Subcutaneous abdominal adipose tissue (tissue), 5 donors: ENCODE results near the gene TMEM225B.
A peak's percentile ranks its signal among the peaks of the same experiment; 100 is the strongest.

Experiments
- H3K27ac ChIP-seq: one replicate; pipeline ENCODE4 v1.7.0; 2013; ENCODE audit warnings: low read depth, mild to moderate bottlenecking, inconsistent platforms, low read length, moderate library complexity
- H3K27me3 ChIP-seq, 5 donors: one replicate each; pipeline ENCODE4 v1.7.0; 2013; ENCODE audit warnings: low read length in 5 of 5, inconsistent platforms in 1 of 5; ENCODE audit not compliant: control insufficient read depth in 5 of 5, insufficient read depth in 4 of 5
- H3K36me3 ChIP-seq, 5 donors: one replicate each; pipeline ENCODE4 v1.7.0; 2013; ENCODE audit warnings: low read length in 5 of 5; ENCODE audit not compliant: control insufficient read depth in 5 of 5, insufficient read depth in 5 of 5
- H3K4me1 ChIP-seq, 5 donors: one replicate each; pipeline ENCODE4 v1.7.0; 2013; ENCODE audit warnings: low read length in 5 of 5, mild to moderate bottlenecking in 3 of 5, moderate library complexity in 1 of 5; ENCODE audit not compliant: control insufficient read depth in 5 of 5, insufficient read depth in 5 of 5
- H3K4me3 ChIP-seq, 5 donors: one replicate each; pipeline ENCODE4 v1.7.0; 2013; ENCODE audit warnings: low read length in 5 of 5, low read depth in 1 of 5
- H3K9ac ChIP-seq, 5 donors: one replicate each; pipeline ENCODE4 v1.7.0; 2013; ENCODE audit warnings: low read length in 5 of 5, mild to moderate bottlenecking in 4 of 5, moderate library complexity in 3 of 5
- H3K9me3 ChIP-seq, 5 donors: one replicate each; pipeline ENCODE4 v1.7.0; 2013; ENCODE audit warnings: low read length in 5 of 5; ENCODE audit not compliant: control insufficient read depth in 5 of 5
- donor health status: healthy.
- donor health status: healthy.
- donor health status: healthy.
- donor health status: healthy.
- donor health status: healthy.

The TMEM225B gene

DNA sequence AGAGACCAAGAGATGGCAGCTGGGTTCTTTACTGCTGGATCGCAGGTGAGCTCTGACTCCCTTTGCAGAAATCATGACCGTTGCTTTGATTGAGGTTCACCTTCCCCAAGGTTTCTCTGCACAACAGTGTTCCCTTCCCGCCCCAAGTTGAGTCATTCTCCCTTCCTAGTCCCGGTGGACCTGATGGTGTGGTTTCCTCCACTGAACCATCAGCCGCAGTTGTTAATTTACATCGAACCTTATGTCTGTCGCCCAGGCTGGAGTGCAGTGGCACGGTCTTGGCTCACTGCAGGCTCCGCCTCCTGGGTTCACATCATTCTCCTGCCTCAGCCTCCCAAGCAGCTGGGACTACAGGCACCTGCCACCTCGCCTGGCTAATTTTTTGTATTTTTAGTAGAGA is 24.5 kb downstream of the TMEM225B start:
- Histone ChIP-seq H3K9me3 (no peaks in the 10 kb centered on the region), H3K36me3 (peaks cover 24 to 91% (median 90%) of the 10 kb centered on the region in 5 donors), H3K27me3 (no peaks in the 10 kb centered on the region)

GRCh38 chr7:99623091-99623693 is 25.1 kb downstream of the TMEM225B start:
- no peaks in the 10 kb centered on the region for H3K9me3 ChIP-seq
- peaks cover 25 to 97% (median 94%) of the 10 kb centered on the region in 5 donors for H3K36me3 ChIP-seq
- peak overlapping the region in 2 of 5 donors; percentile 31 to 39 for H3K9ac ChIP-seq
- no peak overlapping the region for H3K27ac ChIP-seq
- peaks cover 0 to 6% (median 0%) of the 10 kb centered on the region in 5 donors for H3K4me1 ChIP-seq
- no peaks in the 10 kb centered on the region for H3K27me3 ChIP-seq
- H3K4me3 ChIP-seq, result no peak overlapping the region

More for the DNA sequence above, 24.5 kb downstream of the TMEM225B start:
- Histone ChIP-seq H3K4me3 (no peak overlapping the region), H3K4me1 (peaks cover 0 to 10% (median 6%) of the 10 kb centered on the region in 5 donors), H3K27ac (no peak overlapping the region), H3K9ac (no peak overlapping the region)

DNA sequence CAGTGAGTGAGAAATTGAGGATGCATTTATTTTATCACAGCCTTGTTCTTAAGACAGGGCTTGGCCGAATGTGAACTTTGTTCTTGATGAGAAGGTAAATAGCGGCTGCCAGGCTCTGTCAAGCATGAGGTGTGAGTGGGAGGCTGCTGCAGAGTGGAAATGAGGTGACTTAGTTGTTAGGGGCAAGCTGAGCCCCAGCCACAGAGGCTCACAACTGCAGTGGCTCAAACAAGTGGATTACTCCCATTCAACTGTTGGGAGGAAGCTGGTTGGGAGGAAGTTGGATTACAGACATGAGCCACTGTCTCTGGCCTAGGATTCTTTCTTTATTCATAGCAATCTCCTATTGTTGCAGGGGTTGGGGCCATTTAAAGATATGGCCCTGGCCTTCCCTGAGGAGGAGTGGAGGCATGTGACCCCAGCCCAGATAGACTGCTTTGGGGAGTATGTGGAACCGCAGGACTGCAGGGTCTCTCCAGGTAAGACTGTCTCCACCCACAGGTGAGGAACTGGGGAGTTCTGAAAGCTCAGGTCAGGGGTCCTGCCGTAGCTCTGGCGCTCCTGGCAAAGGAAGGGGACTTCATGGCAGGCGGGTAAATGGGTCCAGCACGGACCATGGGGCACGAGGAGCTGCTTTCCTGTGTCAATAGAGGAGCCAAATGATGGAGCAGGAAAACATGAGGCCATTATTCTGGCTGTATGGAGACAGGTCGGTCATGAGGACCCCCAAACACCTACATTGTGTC is 25.8 kb downstream of the TMEM225B start:
- Histone ChIP-seq H3K36me3 (peaks cover 25 to 100% (median 96%) of the 10 kb centered on the region in 5 donors), H3K27ac (no peak overlapping the region), H3K27me3 (no peaks in the 10 kb centered on the region)

GRCh38 chr7:99624484-99624883 is 26.4 kb downstream of the TMEM225B start:
- Histone ChIP-seq H3K27me3 (no peaks in the 10 kb centered on the region), H3K4me3 (no peak overlapping the region), H3K9ac (no peak overlapping the region), H3K9me3 (no peaks in the 10 kb centered on the region), H3K27ac (no peak overlapping the region), H3K4me1 (peaks cover 0 to 6% (median 0%) of the 10 kb centered on the region in 5 donors), H3K36me3 (peaks cover 20 to 100% (median 99%) of the 10 kb centered on the region in 5 donors)

More for the DNA sequence above, 25.8 kb downstream of the TMEM225B start:
- Histone ChIP-seq H3K4me3 (no peak overlapping the region), H3K9ac (peak overlapping the region in 1 of 5 donors; percentile 31), H3K9me3 (no peaks in the 10 kb centered on the region), H3K4me1 (peaks cover 0 to 6% (median 0%) of the 10 kb centered on the region in 5 donors)

DNA sequence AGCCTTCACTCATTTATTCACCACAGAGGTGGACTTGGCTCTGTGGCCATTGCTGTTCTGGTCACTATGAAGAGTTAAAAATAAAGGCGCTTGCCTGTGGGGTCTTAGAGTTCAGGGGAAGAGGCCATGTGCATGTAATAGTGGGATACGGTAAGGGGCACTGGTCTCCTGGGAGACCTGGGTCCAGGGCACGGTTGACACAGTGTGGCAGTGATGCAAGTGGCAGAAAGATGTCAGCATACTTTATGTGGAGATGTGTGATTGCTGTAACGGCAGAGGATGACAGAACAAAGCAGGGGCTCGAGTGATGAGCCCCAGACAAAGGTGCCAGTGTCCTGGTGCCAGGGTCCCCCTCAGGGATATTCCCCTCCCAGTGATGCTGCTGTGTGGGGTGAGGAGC is 27.3 kb downstream of the TMEM225B start:
- H3K27me3 ChIP-seq, result no peaks in the 10 kb centered on the region
- no peak overlapping the region for H3K4me3 ChIP-seq
- H3K4me1 ChIP-seq, result peaks cover 0 to 6% (median 0%) of the 10 kb centered on the region in 5 donors
- no peak overlapping the region for H3K9ac ChIP-seq
- no peaks in the 10 kb centered on the region for H3K9me3 ChIP-seq
- no peak overlapping the region for H3K27ac ChIP-seq
- H3K36me3 ChIP-seq, result peaks cover 20 to 100% (median 99%) of the 10 kb centered on the region in 5 donors

GRCh38 chr7:99625961-99626360 is 27.9 kb downstream of the TMEM225B start:
- Histone ChIP-seq H3K27me3 (no peaks in the 10 kb centered on the region), H3K27ac (no peak overlapping the region), H3K9me3 (no peaks in the 10 kb centered on the region), H3K9ac (peak overlapping the region in 1 of 5 donors; percentile 22), H3K36me3 (peaks cover 20 to 100% (median 98%) of the 10 kb centered on the region in 5 donors), H3K4me1 (peaks cover 0 to 6% (median 0%) of the 10 kb centered on the region in 5 donors), H3K4me3 (no peak overlapping the region)

- Histone ChIP-seq H3K9me3 (no peaks in the 10 kb centered on the region), H3K4me3 (no peak overlapping the region), H3K36me3 (peaks cover 18 to 100% (median 97%) of the 10 kb centered on the region in 5 donors), H3K27me3 (no peaks in the 10 kb centered on the region), H3K27ac (no peak overlapping the region), H3K9ac (peak overlapping the region in 1 of 5 donors; percentile 22), H3K4me1 (peaks cover 0 to 6% (median under 1%) of the 10 kb centered on the region in 5 donors)
Measured at GRCh38 chr7:99626661-99627060, 28.6 kb downstream of the TMEM225B start.

GRCh38 chr7:99627513-99627912 is 29.4 kb downstream of the TMEM225B start:
- peaks cover 0 to 8% (median 3%) of the 10 kb centered on the region in 5 donors for H3K4me1 ChIP-seq
- no peak overlapping the region for H3K27ac ChIP-seq
- H3K36me3 ChIP-seq, result peaks cover 17 to 98% (median 92%) of the 10 kb centered on the region in 5 donors
- H3K4me3 ChIP-seq, result no peak overlapping the region
- no peaks in the 10 kb centered on the region for H3K27me3 ChIP-seq
- H3K9me3 ChIP-seq, result no peaks in the 10 kb centered on the region
- no peak overlapping the region for H3K9ac ChIP-seq

DNA sequence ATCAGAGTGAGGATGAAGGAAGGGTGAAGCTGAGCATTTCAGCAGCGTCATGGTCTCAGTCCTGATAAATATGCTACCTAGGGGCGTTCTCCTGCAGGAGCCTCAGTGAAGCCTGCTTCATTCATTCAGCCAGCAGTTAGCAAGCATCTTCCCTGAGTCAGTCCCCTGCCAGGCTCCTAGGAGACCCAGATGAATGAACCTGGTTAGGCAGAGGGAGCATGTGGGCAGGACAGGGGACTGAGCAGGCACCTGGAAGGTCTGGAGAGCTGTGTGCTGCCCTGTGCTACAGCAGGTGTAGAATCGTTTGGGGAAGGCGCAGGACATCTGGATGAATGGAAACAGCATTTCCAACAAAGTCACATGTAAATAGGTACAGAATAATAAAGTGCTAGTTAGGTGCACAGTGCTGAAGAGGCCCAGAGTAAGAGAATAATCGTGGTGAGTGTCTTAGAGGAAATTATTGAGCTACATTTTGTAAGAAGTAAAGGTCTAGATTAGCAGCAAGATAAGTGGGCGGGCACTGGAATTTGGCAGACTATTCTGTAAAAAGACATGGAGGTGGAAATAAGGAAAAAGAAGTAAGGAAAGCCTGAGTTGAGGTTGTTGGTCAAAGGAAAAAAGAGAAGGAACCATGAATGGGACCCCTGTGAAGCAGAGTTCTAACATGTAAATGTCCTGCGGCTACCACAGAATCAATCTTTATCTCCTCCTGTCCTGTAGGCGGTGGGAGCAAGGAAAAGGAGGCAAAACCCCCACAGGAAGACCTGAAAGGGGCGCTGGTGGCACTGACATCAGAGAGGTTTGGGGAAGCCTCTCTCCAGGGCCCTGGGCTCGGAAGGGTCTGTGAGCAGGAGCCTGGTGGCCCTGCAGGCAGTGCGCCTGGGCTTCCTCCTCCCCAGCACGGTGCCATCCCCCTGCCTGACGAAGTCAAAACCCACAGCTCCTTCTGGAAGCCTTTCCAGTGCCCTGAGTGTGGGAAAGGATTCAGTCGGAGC is 30.7 kb downstream of the TMEM225B start:
- Histone ChIP-seq H3K4me1 (peaks cover 0 to 19% (median 8%) of the 10 kb centered on the region in 5 donors), H3K9me3 (no peaks in the 10 kb centered on the region), H3K9ac (peak overlapping the region in 1 of 5 donors; percentile 44), H3K27me3 (no peaks in the 10 kb centered on the region), H3K4me3 (no peak overlapping the region), H3K36me3 (peaks cover 17 to 95% (median 80%) of the 10 kb centered on the region in 5 donors), H3K27ac (no peak overlapping the region)
